H1 (cell line): ENCODE measurements around the gene PDGFB. TPM values are rescaled to one million over a fixed set of nuclear protein-coding genes. Genes with fewer than 3 reads are reported as not detected.

ENCODE experiments used
- BCL11A ChIP-seq, 2 experiments: IDR thresholded peaks; one replicate each; pipeline ENCODE4 v1.6.1; 2011; ENCODE audit warnings: low read depth in 2 of 2, low read length in 2 of 2, mild to moderate bottlenecking in 2 of 2
- EZH2 ChIP-seq: fragments of 200-600 bp; sonication (generic); IDR thresholded peaks from 2 replicates; pipeline ENCODE4 v1.7.1; 2012; ENCODE audit warnings: low read depth, mild to moderate bottlenecking, moderate library complexity, low read length, inconsistent platforms; ENCODE audit not compliant: severe bottlenecking
- KDM5A ChIP-seq: fragments of 200-600 bp; IDR thresholded peaks from 2 replicates; pipeline ENCODE4 v1.7.1; 2012; ENCODE audit warnings: mild to moderate bottlenecking, low read length, inconsistent platforms, mixed read lengths
- polyA plus RNA-seq, 7 experiments: library from polyadenylated mRNA; depleted of rRNA in 3 of 7; stranded (reverse) in 5 of 7; unstranded in 2 of 7; fragments of >200 nt in 5 of 7; fragments of 200-250 nt in 2 of 7; gene quantifications; 1 replicate in 5 of 7; 2 replicates in 1 of 7; 4 replicates in 1 of 7; pipeline versions ENCODE4 v1.2.1 to v1.2.3, GENCODE V29; 2011 to 2013; ENCODE audit warnings: missing spikeins in 2 of 7, mixed read lengths in 2 of 7
- total RNA-seq: library from RNA; stranded (reverse); fragmentation: NEBNext Ultra II Directional; extraction: Animal tissue kit (Norgen Biotek cat#: 25700); gene quantifications from 2 replicates; pipeline ENCODE4 v1.2.1, GENCODE V29; 2021

PDGFB gene
- total and polyA plus RNA-seq, 2 of the 8 experiments (the other 6 are each of a cell fraction or from before 2014, with no cell fraction given), result 3.9 to 8.5 TPM

GRCh38 chr22:39238966-39239505, 5.7 kb downstream of the PDGFB start (continued):
- TF ChIP-seq EZH2 (no peak), BCL11A (IDR thresholded peaks at IDR 0.05; ENCODE audit: low read depth in 2 of 2, low read length in 2 of 2) (no peak), KDM5A (no peak)
